PFSK-1 (cell line): ENCODE results near the gene CHAC1.

Experiments
- POLR2AphosphoS5 ChIP-seq: IDR thresholded peaks from 2 replicates; pipeline ENCODE4 v1.6.1; 2012; ENCODE audit warnings: low read depth, mild to moderate bottlenecking, control low read depth, low read length, moderate library complexity
- REST ChIP-seq, 2 experiments: IDR thresholded peaks; 2 replicates each; pipeline versions ENCODE4 v1.6.1 to v1.8.0; 2011 to 2012; ENCODE audit warnings: low read depth in 2 of 2, low read length in 2 of 2, control low read depth in 1 of 2, inconsistent platforms in 1 of 2, mild to moderate bottlenecking in 1 of 2, moderate library complexity in 1 of 2; ENCODE audit not compliant: insufficient read depth in 1 of 2
- SIN3A ChIP-seq: IDR thresholded peaks from 2 replicates; pipeline ENCODE4 v1.6.1; 2012; ENCODE audit warnings: mild to moderate bottlenecking, low read length, moderate library complexity, borderline replicate concordance; ENCODE audit not compliant: insufficient read depth

- no peak for TF ChIP-seq SIN3A
- TF ChIP-seq POLR2AphosphoS5: no peak
- no peak for TF ChIP-seq REST (IDR thresholded peaks at IDR 0.05; ENCODE audit: insufficient read depth in 1 of 2, low read depth in 2 of 2, low read length in 2 of 2)
Measured at GRCh38 chr15:40985541-40986330, 32.5 kb downstream of the CHAC1 start.
